Astrocyte (in vitro differentiated cells and primary cell): ENCODE measurements around the gene TARDBP.

Experiments used
- CTCF ChIP-seq: IDR thresholded peaks from 2 replicates; pipeline ENCODE4 v1.5.1; 2011; ENCODE audit warnings: low read depth, mild to moderate bottlenecking, inconsistent platforms, low read length, moderate library complexity; ENCODE audit not compliant: insufficient read depth
- EZH2 ChIP-seq: IDR thresholded peaks from 2 replicates; pipeline ENCODE4 v1.6.1; 2012; ENCODE audit warnings: mild to moderate bottlenecking, low read length, inconsistent platforms; ENCODE audit not compliant: insufficient read depth

- no peak for TF ChIP-seq CTCF
- no peak for TF ChIP-seq EZH2
These were observed 56.4 kb downstream of the TARDBP start for GRCh38 chr1:11068600-11069473.
